Measurements from ENCODE around the gene NT5C3B.
"Not testable (repeated sequence)": the region's sequence is repeated elsewhere in the genome, so short reads cannot be mapped to it uniquely, and the experiment has no call there.

The NT5C3B gene

DNA sequence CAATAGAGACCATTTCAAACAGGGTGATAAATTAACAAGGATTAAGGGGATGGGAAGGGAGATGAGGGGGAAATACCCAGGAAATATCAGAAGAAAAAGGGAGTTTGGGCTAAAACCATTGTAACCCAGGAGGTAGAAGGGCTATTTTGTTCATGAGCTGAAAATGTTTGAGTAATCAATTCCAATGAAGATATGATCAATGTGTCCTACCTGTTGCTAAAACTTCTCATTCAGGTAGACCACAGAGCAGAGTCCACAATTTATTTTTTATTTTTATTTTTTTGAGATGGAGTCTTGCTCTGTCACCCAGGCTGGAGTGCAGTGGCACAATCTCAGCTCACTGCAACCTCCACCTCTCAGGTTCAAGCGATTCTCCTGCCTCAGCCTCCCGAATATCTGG is 3.4 kb upstream of the NT5C3B start:
- DNase-seq (ENCODE audit: low read depth): not testable (repeated sequence)

DNA sequence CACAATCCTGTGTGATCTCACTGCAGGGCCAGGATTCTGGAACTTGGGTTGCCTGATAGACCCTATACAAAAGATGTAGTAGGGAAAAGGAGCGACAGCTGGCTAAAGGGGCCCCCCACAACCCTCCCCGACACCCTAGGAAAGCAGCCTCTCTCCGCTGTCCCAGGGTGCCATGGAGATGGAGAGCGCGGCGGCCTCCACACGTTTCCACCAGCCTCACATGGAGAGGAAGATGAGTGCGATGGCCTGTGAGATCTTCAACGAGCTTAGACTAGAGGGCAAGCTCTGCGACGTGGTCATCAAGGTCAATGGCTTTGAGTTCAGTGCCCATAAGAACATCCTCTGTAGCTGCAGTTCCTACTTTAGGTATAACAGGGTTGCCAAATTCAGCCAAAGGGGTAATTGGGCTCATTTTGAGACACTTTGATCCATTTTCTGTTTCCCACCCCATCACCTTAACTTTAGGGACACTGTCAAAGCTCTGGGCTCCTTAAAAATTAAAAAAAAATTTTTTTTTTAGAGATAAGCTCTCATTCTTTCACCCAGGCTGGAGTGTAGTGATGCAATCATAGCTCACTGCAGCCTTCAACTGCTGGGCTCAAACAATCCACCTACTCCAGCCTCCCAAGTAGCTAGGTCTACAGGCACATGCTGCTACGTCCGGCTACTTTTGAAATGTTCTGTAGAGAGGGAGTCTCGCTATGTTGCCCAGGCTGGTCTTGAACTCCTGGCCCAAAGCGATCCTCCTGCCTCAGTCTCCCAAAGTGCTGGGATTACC is 1.9 kb upstream of the NT5C3B start, which contains the start of gene KLHL10:
TSS of gene KLHL10 (plus strand) at position 65 of the 778 bp plus-strand sequence. CDS start at position 173, 108 bp downstream.
- DNase-seq (ENCODE audit: low read depth): no peak

DNA sequence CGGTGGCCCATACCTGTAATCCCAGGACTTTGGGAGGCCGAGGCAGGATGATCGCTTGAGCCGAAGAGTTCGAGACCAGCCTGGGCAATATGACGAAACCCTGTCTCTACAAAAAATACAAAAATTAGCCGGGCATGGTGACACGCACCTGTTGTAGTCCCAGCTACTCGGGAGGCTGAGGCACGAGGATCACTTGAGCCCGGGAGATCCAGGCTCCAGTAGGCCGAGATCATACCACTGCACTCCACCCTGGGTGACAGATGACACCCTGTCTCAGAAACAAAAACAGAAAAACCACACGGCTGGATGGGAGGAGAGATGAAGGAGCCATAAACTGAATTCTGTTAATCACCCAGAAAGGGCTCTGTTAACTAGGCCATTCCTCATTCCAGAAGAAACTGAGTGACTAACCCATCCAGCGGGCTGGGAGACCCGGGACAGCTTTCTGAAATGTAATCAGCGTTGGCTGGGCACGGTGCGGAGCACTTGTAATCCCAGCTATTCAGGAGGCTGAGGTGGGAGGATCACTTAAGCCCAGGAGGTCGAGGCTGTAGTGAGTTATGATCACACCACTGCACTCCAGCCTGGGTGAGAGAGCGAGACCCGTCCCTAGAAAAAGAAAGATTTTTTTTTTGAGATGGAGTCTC is 641 bp upstream of the NT5C3B start:
- no peak for DNase-seq (ENCODE audit: low read depth)

DNA sequence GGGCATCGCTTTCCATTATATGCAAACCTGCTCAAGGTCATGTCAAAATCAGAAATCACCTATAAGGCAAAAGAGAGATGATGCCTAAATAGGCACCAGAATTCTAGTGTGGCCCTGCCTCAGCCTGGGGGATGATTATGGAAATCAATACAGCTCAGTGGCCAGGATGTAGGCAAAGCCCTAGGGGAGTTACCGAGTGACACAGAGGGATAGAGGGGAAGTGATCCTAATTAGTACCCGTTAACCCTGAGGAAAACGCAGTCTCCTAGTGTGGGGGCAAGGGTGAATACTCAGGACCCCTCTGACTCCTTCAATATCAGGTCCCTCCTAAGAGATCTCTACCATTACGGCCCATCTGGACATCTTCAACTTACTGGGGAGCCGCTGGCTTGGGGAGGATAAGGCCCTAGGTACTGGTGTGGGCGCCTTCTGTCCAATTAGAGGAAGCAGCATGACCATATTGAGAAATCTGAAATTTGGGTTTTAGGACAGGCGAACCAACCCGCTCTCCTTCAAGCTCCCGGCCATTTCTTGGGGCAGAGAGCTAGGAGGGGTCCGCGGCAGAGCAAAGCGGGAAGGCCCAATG is 725 bp downstream of the NT5C3B start:
- DNase-seq (ENCODE audit: low read depth): no peak

DNA sequence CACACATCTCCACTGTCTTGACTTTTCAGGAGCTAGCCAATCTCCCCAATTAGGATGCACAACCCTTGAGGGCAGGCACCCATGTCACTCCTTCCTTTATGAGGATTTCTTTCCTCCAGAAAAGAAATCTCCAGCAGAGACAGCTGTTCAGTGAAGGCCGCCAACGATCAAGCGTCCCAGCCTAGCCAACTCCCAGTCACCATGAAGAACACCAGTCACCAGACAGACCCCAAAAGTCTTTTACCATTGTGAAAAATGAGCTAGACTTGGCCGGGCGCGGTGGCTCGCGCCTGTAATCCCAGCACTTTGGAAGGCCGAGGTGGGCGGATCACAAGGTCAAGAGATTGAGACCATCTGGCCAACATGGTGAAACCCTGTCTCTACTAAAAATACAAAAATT is 6.1 kb downstream of the NT5C3B start:
- DNase-seq (ENCODE audit: low read depth): not testable (repeated sequence)

DNA sequence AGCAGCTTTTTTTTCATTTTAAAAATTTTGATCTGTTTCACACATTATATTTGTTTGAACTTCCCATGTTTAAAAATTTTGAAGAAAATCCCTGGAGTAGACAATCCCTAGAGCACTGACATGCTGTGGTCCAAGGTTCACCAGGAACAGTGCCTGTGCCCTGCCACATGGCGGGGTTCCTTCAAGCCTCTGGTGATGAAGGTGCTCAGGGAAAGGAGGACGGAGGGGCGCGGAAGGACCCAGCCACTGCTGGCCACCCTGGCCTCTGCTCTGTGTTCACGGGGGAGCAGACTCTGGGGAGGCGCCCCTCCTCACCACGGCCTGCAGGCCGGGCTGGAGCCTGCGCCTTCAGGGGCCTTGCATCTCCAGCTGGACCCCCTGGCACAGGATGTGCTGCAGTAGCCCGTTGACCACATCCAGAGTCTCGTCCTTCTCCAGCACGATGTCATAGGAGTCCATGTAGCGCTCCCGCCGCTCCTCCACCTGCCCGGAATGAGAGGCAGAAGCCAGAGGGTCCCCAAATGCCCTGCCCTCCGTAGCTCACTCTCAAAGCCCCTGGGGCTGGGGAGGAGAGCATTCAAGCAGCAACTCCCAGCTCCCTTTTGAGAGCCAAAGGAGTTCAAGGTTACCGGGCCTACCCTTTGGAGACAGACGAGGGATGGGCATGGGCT is 10.7 kb downstream of the NT5C3B start:
- DNase-seq (ENCODE audit: low read depth): no peak

DNA sequence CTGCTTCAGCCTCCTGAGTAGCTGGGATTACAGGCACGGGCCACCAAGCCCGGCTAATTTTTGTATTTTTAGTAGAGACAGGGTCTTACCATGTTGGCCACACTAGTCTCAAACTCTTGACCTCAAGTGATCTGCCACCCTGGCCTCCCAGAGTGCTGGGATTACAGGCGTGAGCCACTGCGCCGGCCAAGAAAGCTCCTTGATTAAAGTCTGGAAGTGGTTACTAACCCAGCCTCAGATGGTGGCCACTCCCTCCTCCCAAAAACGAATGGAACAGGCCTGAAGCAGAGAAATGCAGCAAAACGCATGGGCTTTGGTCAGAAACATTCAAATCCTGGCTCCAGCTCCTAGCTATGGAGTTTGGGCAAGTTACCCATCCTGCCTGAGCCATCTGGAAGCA is 11.9 kb downstream of the NT5C3B start:
- peak; percentile 64 for DNase-seq (ENCODE audit: low read depth)

DNA sequence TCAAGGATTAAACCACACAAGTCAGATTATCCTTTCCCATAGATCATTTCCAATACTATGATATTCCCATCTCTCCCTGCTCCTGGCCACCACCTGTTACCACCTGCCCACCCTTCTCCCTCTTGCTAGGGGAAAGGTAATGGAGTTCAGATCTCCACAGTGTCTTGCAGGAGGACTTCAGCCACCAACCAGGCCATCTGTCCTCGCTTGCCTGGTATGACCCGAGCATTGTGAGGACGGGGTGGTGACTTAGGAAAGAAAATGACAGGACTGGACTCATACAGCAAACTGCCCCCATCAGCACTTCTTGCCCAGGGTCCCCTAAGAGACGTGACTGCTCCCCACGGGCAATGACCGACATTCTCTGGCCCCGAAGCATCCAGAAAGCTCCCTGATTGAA is 12.5 kb downstream of the NT5C3B start:
- no peak for DNase-seq (ENCODE audit: low read depth)

DNA sequence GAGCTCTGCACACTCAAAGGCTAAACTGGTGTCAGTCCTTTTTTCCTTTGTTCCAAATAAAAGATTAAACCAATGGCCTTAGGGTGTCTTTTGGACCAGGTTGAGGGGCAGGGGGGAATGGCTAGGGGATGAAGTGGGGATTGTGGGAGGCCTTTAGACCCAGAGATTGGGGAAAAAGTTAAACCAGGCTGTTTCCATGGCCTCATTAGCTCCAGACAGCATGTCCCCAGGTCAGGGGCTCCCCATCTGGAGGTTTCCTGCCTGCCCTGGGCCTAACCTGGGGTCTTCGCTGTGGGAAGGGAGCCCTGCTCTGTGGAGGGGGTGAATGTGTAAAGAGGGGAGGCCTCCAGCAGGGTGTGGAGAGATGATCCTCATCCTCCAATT is 12.9 kb downstream of the NT5C3B start:
- DNase-seq (ENCODE audit: low read depth): no peak

DNA sequence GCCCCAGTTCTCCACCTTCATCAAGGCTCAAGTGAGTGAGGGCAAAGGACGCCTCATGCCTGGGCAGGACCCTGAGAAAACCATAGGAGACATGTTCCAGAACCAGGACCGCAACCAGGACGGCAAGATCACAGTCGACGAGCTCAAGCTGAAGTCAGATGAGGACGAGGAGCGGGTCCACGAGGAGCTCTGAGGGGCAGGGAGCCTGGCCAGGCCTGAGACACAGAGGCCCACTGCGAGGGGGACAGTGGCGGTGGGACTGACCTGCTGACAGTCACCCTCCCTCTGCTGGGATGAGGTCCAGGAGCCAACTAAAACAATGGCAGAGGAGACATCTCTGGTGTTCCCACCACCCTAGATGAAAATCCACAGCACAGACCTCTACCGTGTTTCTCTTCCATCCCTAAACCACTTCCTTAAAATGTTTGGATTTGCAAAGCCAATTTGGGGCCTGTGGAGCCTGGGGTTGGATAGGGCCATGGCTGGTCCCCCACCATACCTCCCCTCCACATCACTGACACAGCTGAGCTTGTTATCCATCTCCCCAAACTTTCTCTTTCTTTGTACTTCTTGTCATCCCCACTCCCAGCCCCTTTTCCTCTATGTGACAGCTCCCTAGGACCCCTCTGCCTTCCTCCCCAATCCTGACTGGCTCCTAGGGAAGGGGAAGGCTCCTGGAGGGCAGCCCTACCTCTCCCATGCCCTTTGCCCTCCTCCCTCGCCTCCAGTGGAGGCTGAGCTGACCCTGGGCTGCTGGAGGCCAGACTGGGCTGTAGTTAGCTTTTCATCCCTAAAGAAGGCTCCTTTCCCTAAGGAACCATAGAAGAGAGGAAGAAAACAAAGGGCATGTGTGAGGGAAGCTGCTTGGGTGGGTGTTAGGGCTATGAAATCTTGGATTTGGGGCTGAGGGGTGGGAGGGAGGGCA is 13.6 kb downstream of the NT5C3B start:
- no peak for DNase-seq (ENCODE audit: low read depth)

DNA sequence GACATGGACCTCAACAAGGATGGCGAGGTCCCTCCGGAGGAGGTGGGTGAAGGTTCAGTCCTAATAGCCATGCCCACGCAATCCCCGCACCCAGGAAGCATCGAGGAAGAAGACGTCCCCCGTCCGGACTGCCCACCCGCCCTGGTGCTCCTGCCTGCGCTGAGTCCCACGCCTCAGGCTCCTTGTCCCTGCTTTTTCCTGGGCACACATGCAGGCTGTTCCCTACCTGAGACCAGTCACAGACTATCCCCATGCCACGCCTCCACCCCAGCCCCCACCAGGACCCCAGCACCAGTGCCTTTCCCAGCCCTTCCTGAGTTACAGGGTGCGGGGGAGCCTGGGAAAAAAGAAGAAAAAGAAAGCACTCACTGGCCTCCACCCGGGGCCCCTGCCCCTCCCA is 14.3 kb downstream of the NT5C3B start:
- no peak for DNase-seq (ENCODE audit: low read depth)

DNA sequence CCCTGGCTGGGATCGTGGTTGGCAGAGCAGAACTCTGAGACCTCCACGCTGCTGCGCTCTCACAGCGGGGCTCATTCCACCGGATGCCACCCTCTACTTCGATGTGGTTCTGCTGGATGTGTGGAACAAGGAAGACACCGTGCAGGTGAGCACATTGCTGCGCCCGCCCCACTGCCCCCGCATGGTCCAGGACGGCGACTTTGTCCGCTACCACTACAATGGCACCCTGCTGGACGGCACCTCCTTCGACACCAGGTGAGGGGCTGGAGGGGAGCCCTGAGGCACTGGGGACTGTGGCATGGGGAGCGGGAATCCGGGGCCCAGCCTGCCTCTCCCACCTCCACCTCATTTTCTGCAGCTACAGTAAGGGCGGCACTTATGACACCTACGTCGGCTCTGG is 18.0 kb downstream of the NT5C3B start:
- no peak for DNase-seq (ENCODE audit: low read depth)

DNA sequence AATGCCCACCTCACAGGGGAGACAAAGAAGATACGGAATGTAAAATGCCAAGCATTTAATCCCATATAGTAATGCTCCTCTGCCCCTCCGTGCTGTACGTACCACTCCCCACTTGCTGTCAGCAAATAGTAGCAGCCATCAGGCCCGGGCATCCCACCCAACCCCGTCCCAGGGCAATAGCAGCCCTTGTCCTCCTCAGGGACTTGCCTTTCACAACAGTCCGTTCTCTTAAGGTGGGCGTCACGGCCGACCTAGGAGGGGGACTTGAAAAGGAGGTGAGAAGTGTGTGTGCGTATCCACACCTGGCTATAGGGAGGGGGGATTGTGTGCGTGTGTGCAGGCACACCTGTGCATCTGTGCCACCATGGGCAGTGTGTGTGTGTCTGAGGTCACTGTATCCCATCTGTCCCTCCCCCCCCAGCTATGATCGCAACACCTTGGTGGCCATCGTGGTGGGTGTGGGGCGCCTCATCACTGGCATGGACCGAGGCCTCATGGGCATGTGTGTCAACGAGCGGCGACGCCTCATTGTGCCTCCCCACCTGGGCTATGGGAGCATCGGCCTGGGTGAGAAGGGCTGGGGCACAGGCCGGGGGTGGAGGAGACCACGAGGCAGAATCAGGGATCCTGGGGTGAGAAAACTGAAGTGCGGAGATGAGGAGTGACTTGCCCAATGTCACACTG is 19.3 kb downstream of the NT5C3B start:
- no peak for DNase-seq (ENCODE audit: low read depth)

DNA sequence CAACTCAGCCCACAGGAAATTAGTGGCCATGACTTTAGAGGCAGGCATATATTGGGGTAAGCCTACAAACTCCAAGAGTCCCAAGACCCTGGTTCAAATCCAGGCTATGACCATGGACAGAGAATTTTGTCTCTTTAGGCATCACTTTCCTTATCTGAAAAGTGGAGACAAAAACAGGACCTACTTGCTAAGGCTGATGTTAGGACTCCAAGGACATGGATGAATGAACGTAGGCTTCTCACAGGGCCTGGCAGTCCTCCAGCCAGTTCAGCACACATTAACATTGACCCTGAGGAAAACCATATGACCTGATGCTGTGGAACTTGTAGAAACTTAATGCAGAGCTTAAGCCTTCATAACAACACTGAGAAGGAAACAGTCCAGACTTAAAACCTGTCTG is 21.8 kb downstream of the NT5C3B start:
- DNase-seq (ENCODE audit: low read depth): peak; percentile 64

DNA sequence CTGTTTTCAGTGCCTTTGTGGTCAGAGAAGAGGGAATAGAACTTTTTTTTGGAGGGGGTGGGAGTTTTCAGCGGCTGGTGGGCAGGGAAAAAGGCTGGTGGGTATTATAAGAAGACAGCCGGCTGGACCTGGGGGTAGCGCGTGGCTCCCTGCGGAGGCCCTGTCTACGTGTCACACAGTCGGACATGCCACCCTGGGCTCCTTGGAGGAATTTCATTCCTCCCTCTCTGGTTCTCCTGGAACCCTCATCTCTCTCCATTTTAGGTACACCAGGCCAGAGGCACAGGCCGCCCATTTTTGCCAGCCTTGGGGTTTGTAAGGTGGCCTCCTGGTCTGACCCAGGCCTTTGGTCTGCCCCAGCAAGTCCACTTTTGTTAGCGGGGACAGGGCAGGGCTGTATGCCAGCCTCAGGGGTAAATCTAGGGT is 22.3 kb downstream of the NT5C3B start:
- DNase-seq (ENCODE audit: low read depth): no peak

DNA sequence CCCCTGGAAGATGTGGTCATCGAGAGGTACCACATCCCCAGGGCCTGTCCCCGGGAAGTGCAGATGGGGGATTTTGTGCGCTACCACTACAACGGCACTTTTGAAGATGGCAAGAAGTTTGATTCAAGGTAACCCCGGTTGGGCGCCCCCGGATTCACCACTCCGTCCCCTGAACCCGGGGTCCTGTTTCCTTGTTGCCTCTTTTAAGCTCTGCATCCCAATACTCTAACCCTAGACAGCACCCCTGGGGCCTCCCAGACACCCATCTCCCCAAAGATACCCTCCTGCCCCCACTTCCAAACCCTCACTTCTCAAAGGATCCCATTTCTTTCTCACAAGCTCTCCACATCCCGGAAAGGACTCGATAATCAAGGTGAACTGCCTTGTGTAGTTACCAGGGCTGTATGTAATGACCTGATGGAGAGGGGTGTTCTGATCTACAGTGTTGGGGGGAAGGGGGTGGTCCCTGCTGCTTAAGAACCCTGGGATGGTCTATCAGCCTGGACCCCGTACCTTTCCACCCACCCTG is 22.8 kb downstream of the NT5C3B start:
- DNase-seq (ENCODE audit: low read depth): no peak

DNA sequence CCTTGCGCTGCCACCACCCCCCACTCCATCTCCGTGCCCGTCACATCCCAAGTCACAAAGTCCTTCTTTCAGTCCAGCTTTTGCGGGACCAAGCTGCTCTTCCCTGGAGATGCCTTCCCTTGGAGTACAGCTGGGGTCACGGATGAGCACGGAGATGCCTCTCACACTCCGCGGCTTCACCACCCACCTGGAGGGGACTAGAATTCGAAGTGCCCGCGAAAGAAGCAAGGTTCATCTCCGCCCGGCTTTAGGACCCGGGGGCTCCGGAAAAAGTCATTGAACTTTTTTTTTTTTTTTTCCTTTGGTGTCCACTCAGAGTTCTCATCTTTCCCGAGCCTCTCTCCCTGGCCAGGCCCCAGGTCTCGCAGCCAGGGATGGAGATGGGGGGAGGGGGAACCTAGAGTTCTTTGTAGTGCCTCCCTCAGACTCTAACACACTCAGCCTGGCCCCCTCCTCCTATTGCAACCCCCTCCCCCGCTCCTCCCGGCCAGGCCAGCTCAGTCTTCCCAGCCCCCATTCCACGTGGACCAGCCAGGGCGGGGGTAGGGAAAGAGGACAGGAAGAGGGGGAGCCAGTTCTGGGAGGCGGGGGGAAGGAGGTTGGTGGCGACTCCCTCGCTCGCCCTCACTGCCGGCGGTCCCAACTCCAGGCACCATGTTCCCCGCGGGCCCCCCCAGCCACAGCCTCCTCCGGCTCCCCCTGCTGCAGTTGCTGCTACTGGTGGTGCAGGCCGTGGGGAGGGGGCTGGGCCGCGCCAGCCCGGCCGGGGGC is 23.5 kb downstream of the NT5C3B start, which contains the start of gene FKBP10:
TSS of gene FKBP10 (plus strand) at position 624 of the 771 bp plus-strand sequence. CDS start at position 655, 31 bp downstream.
- peak; percentile 80 for DNase-seq (ENCODE audit: low read depth)

DNA sequence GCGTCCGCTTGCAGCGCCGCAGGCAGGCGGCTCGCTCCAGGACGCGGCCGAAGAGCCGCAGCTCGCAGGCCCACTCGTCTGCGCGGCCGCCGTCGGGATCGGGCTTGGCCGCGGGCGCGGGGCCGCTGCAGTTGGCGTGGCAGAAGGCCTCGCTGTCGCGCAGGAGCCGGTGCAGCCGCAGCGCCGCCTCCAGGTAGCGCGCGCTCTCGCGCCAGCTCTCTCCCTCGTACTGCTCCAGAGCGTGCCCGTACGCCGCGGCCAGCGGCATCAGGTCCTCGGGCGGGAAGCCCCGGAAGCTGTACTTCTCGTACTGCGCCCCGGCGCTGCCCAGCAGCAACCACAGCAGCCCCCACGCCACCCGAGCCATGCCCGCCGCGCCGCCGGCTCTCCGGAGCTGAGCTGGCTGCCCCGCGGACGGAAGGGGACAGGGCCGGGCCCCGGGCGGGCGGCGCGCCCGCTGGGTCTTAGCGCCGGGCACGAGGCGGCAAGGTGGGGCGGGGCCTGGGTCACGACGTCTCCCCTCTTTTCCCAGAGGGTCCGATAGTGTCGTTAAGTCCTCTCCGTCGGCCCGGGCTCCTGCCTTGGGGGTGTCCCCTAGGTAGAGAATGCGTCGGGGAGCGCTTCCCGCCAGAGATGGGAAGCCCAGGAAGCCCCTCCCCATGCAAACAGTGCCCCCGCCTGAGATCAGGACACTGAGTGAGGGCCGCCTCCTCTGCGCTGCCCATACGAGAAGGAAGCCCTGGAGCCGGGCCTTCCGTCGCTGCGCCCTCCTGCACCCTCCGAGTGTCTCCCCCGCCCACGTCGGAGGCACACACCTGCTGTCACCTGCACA is 24.3 kb downstream of the NT5C3B start, which contains the start of gene P3H4:
TSS of gene P3H4 (minus strand) at position 401 of the 832 bp plus-strand sequence. CDS start at position 367, 34 bp downstream.
- DNase-seq (ENCODE audit: low read depth): peak; percentile 78

All from fibroblast of gingiva (primary cell).